Neural cell (in vitro differentiated cells): ENCODE results near the gene MACROD1. TPM values are rescaled to one million over a fixed set of nuclear protein-coding genes. Genes with fewer than 3 reads are reported as not detected.

Source experiments
- H2AFZ ChIP-seq: fragments of 200-600, 300-800 bp; sonication (generic), shearing (Covaris generic); 2 replicates; pipeline ENCODE4 v1.6.0; 2014; ENCODE audit warnings: low read depth, mild to moderate bottlenecking, antibody characterized with exemption, low read length, moderate library complexity
- H3F3A ChIP-seq: fragments of 200-600 bp; shearing (Covaris generic); 2 replicates; pipeline ENCODE4 v1.6.1; 2016; ENCODE audit warnings: mild to moderate bottlenecking, moderate library complexity, mixed read lengths, antibody characterized with exemption, low read length; ENCODE audit not compliant: insufficient read depth, poor library complexity, severe bottlenecking
- H3K27ac ChIP-seq: fragments of 200-600, 300-800 bp; sonication (generic), shearing (Covaris generic); 2 replicates; pipeline ENCODE4 v1.5.1; 2014; ENCODE audit warnings: mild to moderate bottlenecking, low read length, moderate library complexity
- H3K27me3 ChIP-seq: fragments of 300-800, 200-600 bp; sonication (generic), shearing (Covaris generic); 2 replicates; pipeline ENCODE4 v1.6.0; 2014; ENCODE audit warnings: mild to moderate bottlenecking, low read depth, low read length, moderate library complexity; ENCODE audit not compliant: insufficient read depth
- H3K36me3 ChIP-seq: fragments of 300-800, 200-600 bp; sonication (generic), shearing (Covaris generic); 2 replicates; pipeline ENCODE4 v1.5.1; 2014; ENCODE audit warnings: mild to moderate bottlenecking, antibody characterized with exemption, low read length, moderate library complexity; ENCODE audit not compliant: insufficient read depth
- H3K4me2 ChIP-seq: fragments of 300-800, 200-600 bp; sonication (generic), shearing (Covaris generic); 2 replicates; pipeline ENCODE4 v1.6.0; 2014; ENCODE audit warnings: mild to moderate bottlenecking, low read length
- H3K4me3 ChIP-seq: fragments of 300-800, 200-600 bp; sonication (generic), shearing (Covaris generic); 2 replicates; pipeline ENCODE4 v1.5.1; 2014; ENCODE audit warnings: mild to moderate bottlenecking, low read length, moderate library complexity
- H3K79me2 ChIP-seq: fragments of 200-600 bp; shearing (Covaris generic); replicated peaks from 2 replicates; pipeline ENCODE4 v1.6.0; 2014; ENCODE audit warnings: mild to moderate bottlenecking, low read length, moderate library complexity; ENCODE audit not compliant: insufficient read depth
- H3K9ac ChIP-seq: fragments of 300-800, 200-600 bp; sonication (generic), shearing (Covaris generic); 2 replicates; pipeline ENCODE4 v1.6.1; 2016; ENCODE audit warnings: mild to moderate bottlenecking, low read length, mixed read lengths
- H3K9me2 ChIP-seq: fragments of 200-600 bp; shearing (Covaris generic); 2 replicates; pipeline ENCODE4 v1.6.1; 2016; ENCODE audit warnings: mild to moderate bottlenecking, low read length, mixed read lengths; ENCODE audit not compliant: insufficient read depth
- H3K9me3 ChIP-seq: fragments of 200-600, 300-800 bp; sonication (generic), shearing (Covaris generic); 2 replicates; pipeline ENCODE4 v1.6.1; 2016; ENCODE audit warnings: mild to moderate bottlenecking, mixed run types, low read length, moderate library complexity, mixed read lengths
- H4K20me1 ChIP-seq: fragments of 200-600 bp; shearing (Covaris generic); 2 replicates; pipeline ENCODE4 v1.6.1; 2016; ENCODE audit warnings: mild to moderate bottlenecking, mixed run types; ENCODE audit not compliant: insufficient read depth
- EP300 ChIP-seq: fragments of 450-650 bp; conservative IDR thresholded peaks from 2 replicates; pipeline ENCODE4 v1.6.1; 2014; ENCODE audit warnings: antibody characterized with exemption, mild to moderate bottlenecking, moderate library complexity; ENCODE audit not compliant: poor library complexity, severe bottlenecking
- EZH2 ChIP-seq: fragments of 200-600, 300-800 bp; shearing (Covaris generic), sonication (generic); IDR thresholded peaks from 2 replicates; pipeline ENCODE4 v1.6.1; 2014; ENCODE audit warnings: antibody characterized with exemption, low read length, borderline replicate concordance, mild to moderate bottlenecking; ENCODE audit not compliant: insufficient read depth, poor library complexity, severe bottlenecking
- MXI1 ChIP-seq: fragments of 450-650 bp; conservative IDR thresholded peaks from 2 replicates; pipeline ENCODE4 v1.6.1; 2014; ENCODE audit warnings: antibody characterized with exemption, mild to moderate bottlenecking; ENCODE audit not compliant: poor library complexity, severe bottlenecking
- POLR2AphosphoS5 ChIP-seq: IDR thresholded peaks from 2 replicates; pipeline ENCODE4 v1.6.1; 2012
- RAD21 ChIP-seq: fragments of 450-650 bp; conservative IDR thresholded peaks from 2 replicates; pipeline ENCODE4 v1.6.1; 2014; ENCODE audit warnings: antibody characterized with exemption, mild to moderate bottlenecking, moderate library complexity
- SMC3 ChIP-seq: fragments of 450-650 bp; conservative IDR thresholded peaks from 2 replicates; pipeline ENCODE4 v1.6.1; 2014; ENCODE audit warnings: antibody characterized with exemption, mild to moderate bottlenecking, moderate library complexity; ENCODE audit not compliant: poor library complexity
- TAF1 ChIP-seq: IDR thresholded peaks from 2 replicates; pipeline ENCODE4 v1.6.1; 2012; ENCODE audit warnings: low read depth
- polyA plus RNA-seq: library from polyadenylated mRNA; depleted of rRNA; stranded (reverse); fragments of >200 nt; gene quantifications from 2 replicates; pipeline ENCODE4 v1.2.3, GENCODE V29; 2014
- TF ChIP-seq, protein P1 (sequence below): fragments of 450-650 bp; IDR thresholded peaks from 2 replicates; pipeline ENCODE4 v1.5.1; 2014; ENCODE audit warnings: antibody characterized with exemption, mild to moderate bottlenecking, moderate library complexity; ENCODE audit not compliant: poor library complexity, severe bottlenecking
- TF ChIP-seq, protein P2 (sequence below): IDR thresholded peaks from 2 replicates; pipeline ENCODE4 v1.6.1; 2012; ENCODE audit warnings: borderline replicate concordance

Gene MACROD1
- polyA plus RNA-seq, 1 donor from 2014 or later: 30.8 TPM

GRCh38 chr11:64071849-64072248 is 94.1 kb downstream of the MACROD1 start:
- Histone ChIP-seq H3K27ac (no peak overlapping the region), H3K9me2 (no peaks in the 10 kb centered on the region), H3K36me3 (no peaks in the 10 kb centered on the region), H4K20me1 (no peaks in the 10 kb centered on the region), H2AFZ (no peak overlapping the region), H3K4me2 (no peak overlapping the region), H3K9me3 (no peaks in the 10 kb centered on the region), H3K9ac (no peak overlapping the region), H3K27me3 (no peaks in the 10 kb centered on the region), H3F3A (no peaks in the 10 kb centered on the region), H3K79me2 (no peaks in the 10 kb centered on the region), H3K4me3 (no peak overlapping the region)
- no peak for TF ChIP-seq MXI1
- no peak for TF ChIP-seq RAD21
- TF ChIP-seq, protein P1, sequence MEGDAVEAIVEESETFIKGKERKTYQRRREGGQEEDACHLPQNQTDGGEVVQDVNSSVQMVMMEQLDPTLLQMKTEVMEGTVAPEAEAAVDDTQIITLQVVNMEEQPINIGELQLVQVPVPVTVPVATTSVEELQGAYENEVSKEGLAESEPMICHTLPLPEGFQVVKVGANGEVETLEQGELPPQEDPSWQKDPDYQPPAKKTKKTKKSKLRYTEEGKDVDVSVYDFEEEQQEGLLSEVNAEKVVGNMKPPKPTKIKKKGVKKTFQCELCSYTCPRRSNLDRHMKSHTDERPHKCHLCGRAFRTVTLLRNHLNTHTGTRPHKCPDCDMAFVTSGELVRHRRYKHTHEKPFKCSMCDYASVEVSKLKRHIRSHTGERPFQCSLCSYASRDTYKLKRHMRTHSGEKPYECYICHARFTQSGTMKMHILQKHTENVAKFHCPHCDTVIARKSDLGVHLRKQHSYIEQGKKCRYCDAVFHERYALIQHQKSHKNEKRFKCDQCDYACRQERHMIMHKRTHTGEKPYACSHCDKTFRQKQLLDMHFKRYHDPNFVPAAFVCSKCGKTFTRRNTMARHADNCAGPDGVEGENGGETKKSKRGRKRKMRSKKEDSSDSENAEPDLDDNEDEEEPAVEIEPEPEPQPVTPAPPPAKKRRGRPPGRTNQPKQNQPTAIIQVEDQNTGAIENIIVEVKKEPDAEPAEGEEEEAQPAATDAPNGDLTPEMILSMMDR: no peak
- TF ChIP-seq, protein P2, sequence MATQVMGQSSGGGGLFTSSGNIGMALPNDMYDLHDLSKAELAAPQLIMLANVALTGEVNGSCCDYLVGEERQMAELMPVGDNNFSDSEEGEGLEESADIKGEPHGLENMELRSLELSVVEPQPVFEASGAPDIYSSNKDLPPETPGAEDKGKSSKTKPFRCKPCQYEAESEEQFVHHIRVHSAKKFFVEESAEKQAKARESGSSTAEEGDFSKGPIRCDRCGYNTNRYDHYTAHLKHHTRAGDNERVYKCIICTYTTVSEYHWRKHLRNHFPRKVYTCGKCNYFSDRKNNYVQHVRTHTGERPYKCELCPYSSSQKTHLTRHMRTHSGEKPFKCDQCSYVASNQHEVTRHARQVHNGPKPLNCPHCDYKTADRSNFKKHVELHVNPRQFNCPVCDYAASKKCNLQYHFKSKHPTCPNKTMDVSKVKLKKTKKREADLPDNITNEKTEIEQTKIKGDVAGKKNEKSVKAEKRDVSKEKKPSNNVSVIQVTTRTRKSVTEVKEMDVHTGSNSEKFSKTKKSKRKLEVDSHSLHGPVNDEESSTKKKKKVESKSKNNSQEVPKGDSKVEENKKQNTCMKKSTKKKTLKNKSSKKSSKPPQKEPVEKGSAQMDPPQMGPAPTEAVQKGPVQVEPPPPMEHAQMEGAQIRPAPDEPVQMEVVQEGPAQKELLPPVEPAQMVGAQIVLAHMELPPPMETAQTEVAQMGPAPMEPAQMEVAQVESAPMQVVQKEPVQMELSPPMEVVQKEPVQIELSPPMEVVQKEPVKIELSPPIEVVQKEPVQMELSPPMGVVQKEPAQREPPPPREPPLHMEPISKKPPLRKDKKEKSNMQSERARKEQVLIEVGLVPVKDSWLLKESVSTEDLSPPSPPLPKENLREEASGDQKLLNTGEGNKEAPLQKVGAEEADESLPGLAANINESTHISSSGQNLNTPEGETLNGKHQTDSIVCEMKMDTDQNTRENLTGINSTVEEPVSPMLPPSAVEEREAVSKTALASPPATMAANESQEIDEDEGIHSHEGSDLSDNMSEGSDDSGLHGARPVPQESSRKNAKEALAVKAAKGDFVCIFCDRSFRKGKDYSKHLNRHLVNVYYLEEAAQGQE: no peak
- no peak for TF ChIP-seq EP300
- TF ChIP-seq TAF1: no peak
- TF ChIP-seq EZH2: no peak
- TF ChIP-seq POLR2AphosphoS5: no peak
- TF ChIP-seq SMC3: no peak

- TF ChIP-seq, protein P1: no peak
- TF ChIP-seq POLR2AphosphoS5 (no peak), MXI1 (no peak)
- Histone ChIP-seq H3K4me2 (no peak overlapping the region), H3K27ac (no peak overlapping the region), H3K9ac (no peak overlapping the region), H4K20me1 (no peaks in the 10 kb centered on the region), H3K9me3 (no peaks in the 10 kb centered on the region), H3K9me2 (no peaks in the 10 kb centered on the region), H3K36me3 (no peaks in the 10 kb centered on the region), H2AFZ (no peak overlapping the region), H3K27me3 (no peaks in the 10 kb centered on the region), H3F3A (no peaks in the 10 kb centered on the region), H3K4me3 (no peak overlapping the region), H3K79me2 (no peaks in the 10 kb centered on the region)
Measured at GRCh38 chr11:64070314-64070681, 95.6 kb downstream of the MACROD1 start.
